Melanocyte of skin (primary cell): ENCODE measurements around the gene MR1. TPM values are rescaled to one million over a fixed set of nuclear protein-coding genes. Genes with fewer than 3 reads are reported as not detected.

Source experiments
- total RNA-seq, 2 donors: library from RNA; depleted of rRNA; stranded (reverse); fragments of >200 nt; gene quantifications; 2 replicates each; pipeline ENCODE4 v1.2.3, GENCODE V29; 2012

Gene MR1
- 10 to 100 TPM in 1 of 2 donors, 1 to 10 TPM in 1; 7.7 to 28.2 TPM for total RNA-seq

GRCh38 chr1:181033799-181034451, at the start of gene MR1:
MR1 (plus strand) TSS chr1:181033983; CDS start chr1:181034008, 25 bp downstream.

GRCh38 chr1:181088079-181089016, 54.6 kb downstream of the MR1 start, which contains the start of gene IER5:
IER5 (plus strand) TSS chr1:181088700; CDS start chr1:181088903, 203 bp downstream.

Other genes with a start within 250 kb of the MR1 start
- 1 to 10 TPM; 4.7 to 6.9 TPM for gene KIAA1614, start 121.1 kb upstream of the MR1 start, total RNA-seq
- 10 to 100 TPM; 28.9 to 43.0 TPM for gene STX6, start 11.1 kb upstream of the MR1 start, total RNA-seq
- gene IER5, start 54.7 kb downstream of the MR1 start, total RNA-seq = 10 to 100 TPM; 22.4 to 26.6 TPM